ENCODE results near the gene ZNF33B.
"Not testable (repeated sequence)": the region's sequence is repeated elsewhere in the genome, so short reads cannot be mapped to it uniquely, and the experiment has no call there.

Gene ZNF33B

DNA sequence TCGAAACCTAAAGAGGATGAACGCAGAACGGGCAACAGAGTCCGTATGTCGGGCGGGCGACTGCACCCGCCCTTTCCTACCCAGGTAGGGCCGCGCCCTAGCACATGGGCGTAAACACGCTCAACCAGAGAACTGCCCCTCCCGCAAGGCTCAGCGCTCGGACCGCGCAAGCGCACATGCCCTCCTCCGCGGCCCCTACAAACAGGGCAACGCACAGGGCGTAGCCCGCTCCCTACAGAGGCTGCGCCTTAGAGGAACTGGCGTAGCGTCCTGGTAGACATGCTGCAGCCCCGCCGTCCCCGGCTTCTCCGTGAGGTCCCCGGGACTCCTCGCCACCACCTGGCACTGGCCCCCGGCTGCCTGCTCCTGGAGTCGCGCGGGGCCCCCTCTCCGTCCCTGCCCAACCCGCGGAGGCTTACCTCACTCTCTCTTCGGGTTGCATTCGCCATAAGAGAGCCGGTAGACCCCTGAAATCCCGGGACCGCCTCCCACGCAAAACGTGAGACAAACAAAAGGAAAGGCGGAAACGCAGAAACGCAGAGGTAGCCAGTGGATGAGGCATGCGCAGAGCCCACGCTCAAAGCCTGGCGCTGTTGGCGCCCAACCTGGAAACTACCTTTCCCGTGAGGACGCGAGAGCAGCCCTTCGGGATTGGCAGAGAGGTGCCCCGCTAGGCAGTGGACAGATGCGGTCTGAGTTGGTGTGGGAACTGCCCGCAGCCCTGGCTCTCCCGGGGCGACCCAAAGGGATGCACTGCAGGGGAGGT lies at the start of gene ZNF33B:
Gene ZNF33B (minus strand): TSS at position 516 of the 766 bp plus-strand sequence. CDS start 1,642 bp downstream, outside the sequence.
- DNase-seq (ENCODE audit: low read depth) = peak; percentile 57
- in situ Hi-C loops (cut with HindIII; ENCODE audit: low sequenced_read_pairs) = no loop called here
- H3K4me3 ChIP-seq (ENCODE audit: low read depth, low read length) = peak within 1 kb of the TSS; percentile 63
- TF ChIP-seq, protein P1, sequence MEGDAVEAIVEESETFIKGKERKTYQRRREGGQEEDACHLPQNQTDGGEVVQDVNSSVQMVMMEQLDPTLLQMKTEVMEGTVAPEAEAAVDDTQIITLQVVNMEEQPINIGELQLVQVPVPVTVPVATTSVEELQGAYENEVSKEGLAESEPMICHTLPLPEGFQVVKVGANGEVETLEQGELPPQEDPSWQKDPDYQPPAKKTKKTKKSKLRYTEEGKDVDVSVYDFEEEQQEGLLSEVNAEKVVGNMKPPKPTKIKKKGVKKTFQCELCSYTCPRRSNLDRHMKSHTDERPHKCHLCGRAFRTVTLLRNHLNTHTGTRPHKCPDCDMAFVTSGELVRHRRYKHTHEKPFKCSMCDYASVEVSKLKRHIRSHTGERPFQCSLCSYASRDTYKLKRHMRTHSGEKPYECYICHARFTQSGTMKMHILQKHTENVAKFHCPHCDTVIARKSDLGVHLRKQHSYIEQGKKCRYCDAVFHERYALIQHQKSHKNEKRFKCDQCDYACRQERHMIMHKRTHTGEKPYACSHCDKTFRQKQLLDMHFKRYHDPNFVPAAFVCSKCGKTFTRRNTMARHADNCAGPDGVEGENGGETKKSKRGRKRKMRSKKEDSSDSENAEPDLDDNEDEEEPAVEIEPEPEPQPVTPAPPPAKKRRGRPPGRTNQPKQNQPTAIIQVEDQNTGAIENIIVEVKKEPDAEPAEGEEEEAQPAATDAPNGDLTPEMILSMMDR (IDR thresholded peaks at IDR 0.05; ENCODE audit: low read depth, low read length, missing control alignments) = no peak

DNA sequence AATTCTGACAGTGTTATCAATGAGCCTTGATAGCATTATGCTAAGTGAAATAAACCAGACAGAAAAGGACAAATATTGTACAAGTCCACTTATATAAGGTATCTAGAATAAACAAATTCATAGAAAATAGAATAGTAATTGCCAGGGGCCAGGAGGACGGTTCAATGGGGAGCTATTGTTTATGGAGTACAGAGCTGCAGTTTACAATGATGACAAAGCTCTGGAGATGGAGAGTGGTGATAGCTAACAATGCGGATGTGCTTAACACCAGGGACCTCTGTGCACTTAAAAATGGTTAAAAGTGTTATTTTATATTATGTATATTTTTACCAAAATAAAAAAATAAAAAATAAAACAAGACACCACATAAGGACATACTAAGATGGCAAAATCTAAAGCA lies 46.1 kb upstream of the ZNF33B start:
- in situ Hi-C loops (cut with HindIII; ENCODE audit: low sequenced_read_pairs) = no loop called here
- TF ChIP-seq, protein P1 (IDR thresholded peaks at IDR 0.05; ENCODE audit: low read depth, low read length, missing control alignments) = no peak
- no peak overlapping the region for H3K4me3 ChIP-seq (ENCODE audit: low read depth, low read length)
- no peak for DNase-seq (ENCODE audit: low read depth)

DNA sequence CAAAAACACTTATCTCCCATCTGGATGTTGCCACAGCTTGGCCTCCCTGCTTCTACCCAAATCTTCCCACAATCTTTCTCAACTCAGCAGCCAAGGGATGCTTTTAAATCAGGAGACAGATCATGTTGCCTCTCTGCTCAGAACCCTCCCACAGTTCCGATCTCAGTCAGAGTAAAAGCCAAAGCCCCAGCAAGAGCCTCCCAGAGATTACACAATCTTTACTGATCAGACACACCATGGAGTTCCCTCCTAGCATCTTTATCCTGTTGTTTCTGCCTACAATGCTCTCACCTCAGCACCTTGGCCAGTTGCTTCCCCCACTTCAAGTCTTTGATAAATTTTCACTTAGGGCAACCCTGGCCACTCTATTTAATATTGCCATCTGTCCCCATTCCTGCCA lies 41.9 kb upstream of the ZNF33B start:
- in situ Hi-C loops (cut with HindIII; ENCODE audit: low sequenced_read_pairs) = no loop called here
- TF ChIP-seq, protein P1 (IDR thresholded peaks at IDR 0.05; ENCODE audit: low read depth, low read length, missing control alignments) = no peak
- no peak for DNase-seq (ENCODE audit: low read depth)

DNA sequence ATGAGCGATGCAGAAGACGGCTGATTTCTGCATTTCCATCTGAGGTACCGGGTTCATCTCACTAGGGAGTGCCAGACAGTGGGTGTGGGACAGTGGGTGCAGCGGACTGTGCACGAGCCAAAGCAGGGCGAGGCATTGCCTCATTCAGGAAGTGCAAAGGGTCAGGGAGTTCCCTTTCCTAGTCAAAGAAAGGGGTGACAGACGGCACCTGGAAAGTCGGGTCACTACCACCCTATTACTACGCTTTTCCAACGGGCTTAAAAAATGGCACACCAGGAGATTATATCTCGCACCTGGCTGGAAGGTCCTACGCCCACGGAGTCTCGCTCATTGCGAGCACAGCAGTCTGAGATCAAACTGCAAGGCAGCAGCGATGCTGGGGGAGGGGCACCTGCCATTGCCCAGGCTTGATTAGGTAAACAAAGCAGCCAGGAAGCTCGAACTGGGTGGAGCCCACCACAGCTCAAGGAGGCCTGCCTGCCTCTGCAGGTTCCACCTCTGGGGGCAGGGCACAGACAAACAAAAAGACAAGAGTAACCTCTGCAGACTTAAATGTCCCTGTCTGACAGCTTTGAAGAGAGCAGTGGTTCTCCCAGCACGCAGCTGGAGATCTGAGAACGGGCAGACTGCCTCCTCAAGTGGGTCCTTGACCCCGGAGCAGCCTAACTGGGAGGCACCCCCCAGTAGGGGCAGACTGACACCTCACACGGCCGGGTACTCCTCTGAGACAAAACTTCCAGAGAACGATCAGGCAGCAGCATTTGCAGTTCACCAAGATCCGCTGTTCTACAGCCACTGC lies 27.0 kb upstream of the ZNF33B start:
- DNase-seq (ENCODE audit: low read depth); H3K4me3 ChIP-seq (ENCODE audit: low read depth, low read length); in situ Hi-C loops (cut with HindIII; ENCODE audit: low sequenced_read_pairs): not testable (repeated sequence)

More for the DNA sequence above, 41.9 kb upstream of the ZNF33B start:
- no peak overlapping the region for H3K4me3 ChIP-seq (ENCODE audit: low read depth, low read length)

DNA sequence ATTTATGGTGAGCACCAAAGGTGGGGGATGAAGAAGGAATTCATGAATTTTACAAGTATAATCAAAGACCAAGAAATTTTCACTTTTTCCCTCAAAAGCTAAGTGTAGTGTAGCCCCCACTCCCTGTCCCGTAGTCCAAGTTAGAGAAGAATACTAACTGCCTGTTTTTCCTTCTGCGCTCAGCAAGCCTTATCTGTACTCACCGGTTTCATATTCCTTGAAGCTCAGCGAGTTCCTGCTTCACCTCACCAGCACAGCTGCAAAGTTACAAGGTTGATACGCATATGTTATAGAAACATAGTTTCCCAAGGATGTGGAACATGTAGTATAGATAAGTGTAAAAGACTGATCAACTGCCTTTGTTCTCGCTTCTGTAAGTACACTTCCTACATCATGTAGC lies 16.0 kb upstream of the ZNF33B start:
- in situ Hi-C loops (cut with HindIII; ENCODE audit: low sequenced_read_pairs) = no loop called here
- TF ChIP-seq, protein P1 (IDR thresholded peaks at IDR 0.05; ENCODE audit: low read depth, low read length, missing control alignments) = no peak
- no peak for DNase-seq (ENCODE audit: low read depth)
- H3K4me3 ChIP-seq (ENCODE audit: low read depth, low read length) = no peak overlapping the region

DNA sequence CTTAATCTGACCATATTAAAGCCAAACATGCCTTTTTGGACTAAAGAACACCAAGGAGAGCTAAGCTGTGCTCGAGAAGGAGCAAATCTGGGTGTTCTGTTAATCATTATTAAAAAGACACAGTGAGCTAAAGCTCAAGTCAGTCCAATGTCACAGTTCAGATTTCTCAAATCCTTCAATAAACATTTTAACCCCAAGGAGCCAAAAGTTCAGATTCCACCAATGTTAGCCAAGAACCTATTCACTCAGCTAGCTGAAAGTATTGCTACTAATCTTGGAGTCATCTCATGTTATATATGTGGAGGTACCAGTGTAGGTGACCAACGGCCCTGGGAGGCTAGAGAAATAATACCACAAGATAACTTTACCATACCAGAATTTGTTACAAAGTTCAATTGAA lies 14.5 kb upstream of the ZNF33B start:
- H3K4me3 ChIP-seq (ENCODE audit: low read depth, low read length) = no peak overlapping the region
- no peak for DNase-seq (ENCODE audit: low read depth)
- TF ChIP-seq, protein P1 (IDR thresholded peaks at IDR 0.05; ENCODE audit: low read depth, low read length, missing control alignments) = no peak
- in situ Hi-C loops (cut with HindIII; ENCODE audit: low sequenced_read_pairs) = no loop called here

DNA sequence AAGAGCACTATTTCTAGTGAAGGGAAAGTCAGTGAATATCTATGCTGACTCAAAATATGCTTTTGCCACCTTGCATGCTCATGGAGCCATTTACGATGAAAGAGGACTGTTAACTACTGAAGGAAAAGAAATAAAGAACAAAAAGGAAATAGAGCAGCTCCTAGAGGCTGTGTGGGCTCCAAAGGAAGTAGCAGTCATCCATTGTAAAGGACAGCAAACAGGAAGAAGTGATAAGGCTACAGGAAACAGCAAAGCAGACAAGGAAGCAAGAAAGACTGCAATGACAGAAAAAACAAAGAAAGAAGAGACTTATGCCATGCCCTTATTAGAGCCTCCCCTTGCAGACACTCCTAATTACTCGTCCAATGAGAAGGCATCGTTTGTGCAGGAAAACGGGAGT lies 12.0 kb upstream of the ZNF33B start:
- TF ChIP-seq, protein P1 (IDR thresholded peaks at IDR 0.05; ENCODE audit: low read depth, low read length, missing control alignments) = no peak
- in situ Hi-C loops (cut with HindIII; ENCODE audit: low sequenced_read_pairs) = no loop called here
- H3K4me3 ChIP-seq (ENCODE audit: low read depth, low read length) = no peak overlapping the region
- DNase-seq (ENCODE audit: low read depth) = no peak

Data from astrocyte of the cerebellum (primary cell).